Mesenchymal stem cell (in vitro differentiated cells and primary cell): ENCODE data around the gene FHOD3. TPM values are rescaled to one million over a fixed set of nuclear protein-coding genes. Genes with fewer than 3 reads are reported as not detected.

Experiments
- DNase-seq: peaks from one replicate; pipeline ENCODE4 v3.0.0-alpha.2; 2013
- H2AFZ ChIP-seq: one replicate; pipeline ENCODE4 v1.6.1; 2013; ENCODE audit warnings: low read depth, mild to moderate bottlenecking, control low read depth, inconsistent platforms, low read length, moderate library complexity
- H2AK5ac ChIP-seq: 2 replicates; pipeline ENCODE4 v1.6.1; 2013; ENCODE audit warnings: low read length, moderate library complexity, mild to moderate bottlenecking, inconsistent platforms; ENCODE audit not compliant: severe bottlenecking
- H2BK120ac ChIP-seq: one replicate; pipeline ENCODE4 v1.6.1; 2013; ENCODE audit warnings: low read depth, mild to moderate bottlenecking, inconsistent platforms, low read length, moderate library complexity
- H2BK12ac ChIP-seq, 2 experiments: one replicate each; pipeline ENCODE4 v1.6.1; 2013; ENCODE audit warnings: inconsistent platforms in 2 of 2, low read length in 2 of 2, mild to moderate bottlenecking in 2 of 2, moderate library complexity in 2 of 2, control low read depth in 1 of 2
- H2BK15ac ChIP-seq: one replicate; pipeline ENCODE4 v1.6.1; 2013; ENCODE audit warnings: mild to moderate bottlenecking, low read depth, inconsistent platforms; ENCODE audit not compliant: poor library complexity, severe bottlenecking
- H2BK5ac ChIP-seq: 2 replicates; pipeline ENCODE4 v1.6.1; 2013; ENCODE audit warnings: low read depth, mild to moderate bottlenecking, low read length, control low read depth, inconsistent platforms; ENCODE audit not compliant: poor library complexity, severe bottlenecking
- H3K14ac ChIP-seq, 2 experiments: one replicate each; pipeline ENCODE4 v1.6.1; 2013; ENCODE audit warnings: inconsistent platforms in 2 of 2, low read length in 2 of 2, control low read depth in 1 of 2, mild to moderate bottlenecking in 1 of 2, moderate library complexity in 1 of 2
- H3K18ac ChIP-seq, 2 experiments: one replicate each; pipeline ENCODE4 v1.6.1; 2013; ENCODE audit warnings: inconsistent platforms in 2 of 2, low read length in 2 of 2, control low read depth in 1 of 2, low read depth in 1 of 2, mild to moderate bottlenecking in 1 of 2
- H3K23ac ChIP-seq, 2 experiments: one replicate each; pipeline ENCODE4 v1.6.1; 2013; ENCODE audit warnings: inconsistent platforms in 2 of 2, low read length in 2 of 2, mild to moderate bottlenecking in 2 of 2, moderate library complexity in 2 of 2, control low read depth in 1 of 2
- H3K27ac ChIP-seq: 2 replicates; pipeline ENCODE4 v1.5.1; 2013; ENCODE audit warnings: mild to moderate bottlenecking, moderate library complexity, low read length, control low read depth, inconsistent platforms; ENCODE audit not compliant: poor library complexity, severe bottlenecking
- H3K27me3 ChIP-seq, 2 experiments: 2 replicates each; pipeline versions ENCODE4 v1.6.1 to v1.7.0; 2013; ENCODE audit warnings: low read length in 2 of 2, mild to moderate bottlenecking in 2 of 2, moderate library complexity in 2 of 2, control low read depth in 1 of 2, inconsistent platforms in 1 of 2; ENCODE audit not compliant: control insufficient read depth in 1 of 2, insufficient read depth in 1 of 2
- H3K36me3 ChIP-seq, 2 experiments: 2 replicates each; pipeline versions ENCODE4 v1.6.1 to v1.7.0; 2013; ENCODE audit warnings: low read length in 2 of 2, control low read depth in 1 of 2, inconsistent platforms in 1 of 2, low read depth in 1 of 2, mild to moderate bottlenecking in 1 of 2; ENCODE audit not compliant: insufficient read depth in 2 of 2, control insufficient read depth in 1 of 2
- H3K4ac ChIP-seq, 2 experiments: one replicate each; pipeline ENCODE4 v1.6.1; 2013; ENCODE audit warnings: inconsistent platforms in 2 of 2, low read length in 2 of 2, mild to moderate bottlenecking in 2 of 2, moderate library complexity in 2 of 2, control low read depth in 1 of 2, low read depth in 1 of 2
- H3K4me1 ChIP-seq: 2 replicates; pipeline ENCODE4 v1.6.1; 2013; ENCODE audit warnings: low read depth, low read length, control low read depth; ENCODE audit not compliant: control insufficient read depth, insufficient read depth
- H3K4me2 ChIP-seq: 2 replicates; pipeline ENCODE4 v1.6.1; 2013; ENCODE audit warnings: low read length, mild to moderate bottlenecking, inconsistent platforms; ENCODE audit not compliant: poor library complexity, severe bottlenecking
- H3K4me3 ChIP-seq, 2 experiments: 2 replicates each; pipeline versions ENCODE4 v1.5.1 to v1.7.0; 2013; ENCODE audit warnings: low read length in 2 of 2, mild to moderate bottlenecking in 2 of 2, control low read depth in 1 of 2, low read depth in 1 of 2; ENCODE audit not compliant: insufficient read depth in 1 of 2
- H3K79me1 ChIP-seq: replicated peaks from 2 replicates; pipeline ENCODE4 v1.6.1; 2013; ENCODE audit warnings: mild to moderate bottlenecking, control low read depth, low read length, inconsistent platforms; ENCODE audit not compliant: poor library complexity, severe bottlenecking
- H3K9ac ChIP-seq: 2 replicates; pipeline ENCODE4 v1.7.0; 2013; ENCODE audit warnings: mild to moderate bottlenecking, low read length, moderate library complexity
- H3K9me3 ChIP-seq: 2 replicates; pipeline ENCODE4 v1.7.0; 2013; ENCODE audit warnings: mild to moderate bottlenecking, low read length; ENCODE audit not compliant: control insufficient read depth
- H4K8ac ChIP-seq: one replicate; pipeline ENCODE4 v1.6.1; 2013; ENCODE audit warnings: inconsistent platforms, mild to moderate bottlenecking, low read length, moderate library complexity
- H4K91ac ChIP-seq: one replicate; pipeline ENCODE4 v1.6.1; 2013; ENCODE audit warnings: mild to moderate bottlenecking, low read length, inconsistent platforms
- WGBS: methylation state at CpG from one replicate; pipeline ENCODE4 v1.1.7; 2013; ENCODE audit warnings: mixed read lengths; 5-methylcytosine and 5-hydroxymethylcytosine counted together
- polyA plus RNA-seq, 2 experiments: library from polyadenylated mRNA; stranded (reverse); fragments of 200-250 nt; gene quantifications; one replicate each; pipeline ENCODE4 v1.2.3, GENCODE V29; 2013

The FHOD3 gene
- 0.23 TPM for polyA plus RNA-seq (2013, experiment 1 of 2)
- polyA plus RNA-seq (2013, experiment 2 of 2): 0.23 TPM

- Histone ChIP-seq H3K27me3 (no peaks in the 10 kb centered on the region), H2BK120ac (no peak within 1 kb of the TSS), H2BK5ac (peak within 1 kb of the TSS; percentile 63), H2BK12ac (no peak within 1 kb of the TSS), H3K18ac (peak within 1 kb of the TSS in 1 of 2 experiments; percentile 48), H3K23ac (peak within 1 kb of the TSS in 1 of 2 experiments; percentile 25), H3K79me1 (peaks cover 14% of the 10 kb centered on the region), H3K14ac (peak within 1 kb of the TSS in 1 of 2 experiments; percentile 7), H3K4ac (peak within 1 kb of the TSS in 1 of 2 experiments; percentile 10), H3K4me1 (peaks cover 16% of the 10 kb centered on the region), H3K4me3 (peak within 1 kb of the TSS; percentile 82 to 91), H3K4me2 (peak within 1 kb of the TSS; percentile 96), H2AFZ (no peak within 1 kb of the TSS), H4K8ac (no peak within 1 kb of the TSS), H3K27ac (peak within 1 kb of the TSS; percentile 82), H3K9ac (peak within 1 kb of the TSS; percentile 91), H4K91ac (no peak within 1 kb of the TSS), H2AK5ac (no peak within 1 kb of the TSS), H2BK15ac (no peak within 1 kb of the TSS), H3K9me3 (no peaks in the 10 kb centered on the region), H3K36me3 (no peaks in the 10 kb centered on the region)
- peak; percentile 51 for DNase-seq
- 2% methylated on average over 39 of the region's 91 CpGs for WGBS
These were observed at the start of gene FHOD3 for GRCh38 chr18:36297417-36298125. FHOD3 (plus strand) TSS chr18:36297713; CDS start chr18:36297836, 123 bp downstream.

DNA sequence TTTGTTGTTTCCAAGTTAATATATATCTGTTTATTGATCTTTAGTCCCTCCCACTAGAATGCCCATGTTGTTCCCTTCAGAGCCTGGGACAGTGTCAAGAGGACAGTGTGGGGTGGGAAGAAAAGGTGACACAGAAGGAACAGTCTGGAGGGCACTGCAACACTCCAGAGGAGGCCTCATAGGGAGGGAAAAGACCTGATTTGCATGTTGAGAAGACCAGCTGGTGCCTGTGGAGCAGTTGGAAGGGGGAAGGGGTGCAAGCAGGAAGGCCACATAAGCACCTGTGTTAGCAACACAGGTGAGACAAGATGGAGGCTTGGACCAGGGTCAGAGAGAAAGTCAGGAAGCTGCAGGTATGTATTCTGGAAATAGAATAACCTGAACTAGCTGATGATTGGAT, 48.1 kb upstream of the FHOD3 start:
- H4K8ac ChIP-seq: no peak overlapping the region
- peaks cover 3% of the 10 kb centered on the region for H3K79me1 ChIP-seq
- DNase-seq: no peak
- H3K14ac ChIP-seq: no peak overlapping the region
- H2BK120ac ChIP-seq: no peak overlapping the region
- no peak overlapping the region for H3K23ac ChIP-seq
- peaks cover 5% of the 10 kb centered on the region for H3K4me1 ChIP-seq
- H3K18ac ChIP-seq: no peak overlapping the region
- H3K4ac ChIP-seq: no peak overlapping the region
- H3K27me3 ChIP-seq: no peaks in the 10 kb centered on the region
- no peak overlapping the region for H4K91ac ChIP-seq
- H2BK5ac ChIP-seq: no peak overlapping the region
- no peak overlapping the region for H3K27ac ChIP-seq
- peaks cover 15% of the 10 kb centered on the region for H3K9me3 ChIP-seq
- H2BK15ac ChIP-seq: no peak overlapping the region
- no peak overlapping the region for H2AFZ ChIP-seq
- peaks cover 29 to 49% of the 10 kb centered on the region in 2 experiments for H3K36me3 ChIP-seq
- no peak overlapping the region for H2BK12ac ChIP-seq
- no peak overlapping the region for H3K4me3 ChIP-seq
- no peak overlapping the region for H3K4me2 ChIP-seq
- H3K9ac ChIP-seq: no peak overlapping the region
- H2AK5ac ChIP-seq: no peak overlapping the region

DNA sequence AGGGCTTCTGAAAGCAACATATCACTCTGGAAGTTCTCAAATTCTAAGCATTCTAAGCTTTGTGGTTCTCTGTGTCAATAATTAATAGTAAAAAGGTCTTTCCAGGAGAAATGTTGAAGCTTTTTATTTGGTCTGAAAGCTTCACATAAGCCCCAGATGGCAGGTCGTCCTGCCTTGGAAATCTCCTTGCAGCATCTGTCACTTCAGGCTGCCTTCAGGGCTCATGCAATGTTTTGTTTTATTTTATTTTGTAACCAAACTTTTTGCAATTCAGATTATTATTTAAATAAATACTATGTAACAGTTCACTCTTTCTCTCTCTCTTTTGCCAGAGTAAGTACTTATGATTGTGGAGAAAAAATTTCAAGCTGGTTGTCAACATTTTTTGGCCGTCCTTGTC, 46.7 kb upstream of the FHOD3 start:
- Histone ChIP-seq H3K14ac (no peak overlapping the region), H3K18ac (no peak overlapping the region), H2BK12ac (no peak overlapping the region), H3K9ac (no peak overlapping the region), H2AFZ (no peak overlapping the region), H3K27ac (no peak overlapping the region), H3K9me3 (peaks cover 15% of the 10 kb centered on the region), H2BK120ac (no peak overlapping the region), H2AK5ac (no peak overlapping the region), H2BK15ac (no peak overlapping the region), H3K4me3 (no peak overlapping the region), H3K27me3 (no peaks in the 10 kb centered on the region), H2BK5ac (no peak overlapping the region), H3K36me3 (peaks cover 29 to 52% of the 10 kb centered on the region in 2 experiments), H4K91ac (no peak overlapping the region), H3K23ac (no peak overlapping the region), H3K4me1 (peaks cover 5% of the 10 kb centered on the region), H3K79me1 (peaks cover 3% of the 10 kb centered on the region), H4K8ac (no peak overlapping the region), H3K4ac (no peak overlapping the region), H3K4me2 (no peak overlapping the region)
- 75% methylated on average over 1 of the region's 2 CpGs for WGBS
- no peak for DNase-seq

GRCh38 chr18:36255072-36255698, 42.3 kb upstream of the FHOD3 start:
- peaks cover 22 to 46% of the 10 kb centered on the region in 2 experiments for H3K36me3 ChIP-seq
- no peak overlapping the region for H3K4me2 ChIP-seq
- H3K27ac ChIP-seq: no peak overlapping the region
- no peak overlapping the region for H2BK15ac ChIP-seq
- H2BK120ac ChIP-seq: no peak overlapping the region
- no peak overlapping the region for H3K23ac ChIP-seq
- H3K9ac ChIP-seq: no peak overlapping the region
- no peak overlapping the region for H2AK5ac ChIP-seq
- H3K27me3 ChIP-seq: no peaks in the 10 kb centered on the region
- H2BK12ac ChIP-seq: no peak overlapping the region
- no peak overlapping the region for H4K8ac ChIP-seq
- H3K4me3 ChIP-seq: no peak overlapping the region
- WGBS: 91% methylated on average over 10 of the region's 10 CpGs
- H3K18ac ChIP-seq: no peak overlapping the region
- no peak overlapping the region for H4K91ac ChIP-seq
- no peaks in the 10 kb centered on the region for H3K9me3 ChIP-seq
- H3K4ac ChIP-seq: no peak overlapping the region
- H2AFZ ChIP-seq: no peak overlapping the region
- H3K14ac ChIP-seq: no peak overlapping the region
- no peaks in the 10 kb centered on the region for H3K79me1 ChIP-seq
- H3K4me1 ChIP-seq: peaks cover 2% of the 10 kb centered on the region
- no peak for DNase-seq
- H2BK5ac ChIP-seq: no peak overlapping the region
